GM13976 (cell line): Measurements from ENCODE around the gene USP2.

Experiments
- DNase-seq: peaks from one replicate; pipeline ENCODE4 v3.0.0; 2012; ENCODE audit warnings: low spot score
- CTCF ChIP-seq: IDR thresholded peaks from 2 replicates; pipeline ENCODE4 v1.5.1; 2012; ENCODE audit warnings: borderline replicate concordance, mild to moderate bottlenecking; ENCODE audit not compliant: insufficient read depth; ENCODE audit errors: extremely low read depth, missing control alignments, control extremely low read depth
- in situ Hi-C: fragments of 300-500 bp; cut with MboI; formaldehyde crosslinking; loops from one replicate; pipeline ENCODE4 v1.12.0; 2022; ENCODE audit warnings: low sequenced_read_pairs, mixed read lengths, inconsistent platforms; ENCODE audit not compliant: unreplicated experiment

Gene USP2

DNA sequence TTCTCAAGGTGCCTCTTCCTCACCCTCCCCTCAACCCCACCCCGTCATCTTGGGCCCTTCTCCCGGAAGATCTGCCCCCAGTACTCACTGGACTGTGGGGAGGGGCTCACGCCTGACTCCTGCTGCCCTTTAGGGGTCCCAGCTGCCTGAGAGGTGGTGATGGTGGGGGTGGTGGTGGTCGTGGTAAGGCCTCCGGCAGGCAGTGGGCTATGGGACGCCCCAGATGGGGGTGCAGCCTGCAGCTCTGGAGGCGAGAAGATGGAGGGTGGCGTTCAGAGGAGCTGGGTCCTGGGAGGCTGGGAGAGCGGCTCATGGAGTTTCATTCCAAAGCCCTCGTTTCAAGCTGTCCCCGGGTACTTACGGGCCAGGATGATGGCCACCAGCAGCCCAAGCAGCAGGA is 35.8 kb downstream of the USP2 start:
- TF ChIP-seq CTCF = no peak
- in situ Hi-C loops = no loop called here

DNA sequence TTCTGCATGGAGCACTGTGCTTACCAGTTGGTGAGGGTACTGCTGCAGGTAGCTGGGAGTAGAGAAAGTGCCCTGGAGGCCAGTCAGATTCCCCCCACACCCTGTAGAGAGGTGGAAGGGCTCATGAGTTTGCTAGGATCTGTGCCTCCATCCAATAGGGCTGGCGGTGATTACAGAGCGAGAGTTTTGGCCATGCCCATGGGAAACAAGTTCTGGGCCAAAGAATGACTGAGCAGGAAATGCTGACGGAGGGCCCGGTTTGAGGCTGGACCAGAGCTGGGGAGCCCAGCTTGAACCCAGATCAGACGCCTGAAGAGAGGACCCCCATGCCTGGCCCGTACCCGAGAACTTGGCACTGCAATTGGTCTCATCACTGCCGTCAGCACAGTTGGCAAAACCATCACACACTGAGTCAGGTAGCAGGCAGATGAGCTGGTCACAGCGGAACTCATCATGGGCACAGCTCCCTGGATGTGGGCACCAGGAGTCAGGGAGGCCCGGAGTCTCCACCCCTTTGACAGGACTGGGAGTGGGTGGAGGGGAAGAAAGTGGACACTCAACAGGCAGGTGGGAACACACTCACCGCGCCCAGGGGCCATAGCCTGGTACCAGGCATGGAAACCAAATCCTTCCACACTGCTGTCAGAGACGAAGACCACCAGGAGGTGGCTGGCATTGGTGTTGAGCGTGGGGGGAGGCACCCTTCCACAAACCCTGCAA is 37.0 kb downstream of the USP2 start:
- no peak for DNase-seq
- in situ Hi-C loops = no loop called here

More for the DNA sequence above, 35.8 kb downstream of the USP2 start:
- no peak for DNase-seq

DNA sequence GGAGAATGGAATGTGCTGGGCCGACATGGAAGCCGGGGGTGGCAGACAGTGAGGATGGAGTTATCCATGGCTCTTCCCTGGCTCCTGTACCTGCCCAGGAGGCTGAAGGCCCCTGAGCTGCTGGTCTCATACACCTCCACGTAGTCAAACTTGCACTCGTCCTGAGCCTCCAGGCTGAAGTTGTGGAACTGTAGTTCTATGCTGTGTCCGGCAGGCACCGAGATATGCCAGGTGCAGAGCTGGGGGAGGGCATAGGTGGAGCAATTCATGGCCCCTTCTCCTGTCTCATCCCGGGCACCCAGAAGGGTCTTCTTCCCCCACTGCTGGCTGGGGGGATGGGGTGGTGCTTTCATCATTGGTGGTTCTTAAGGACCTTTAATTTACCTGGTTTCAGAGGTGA is 37.8 kb downstream of the USP2 start:
- DNase-seq = no peak
- in situ Hi-C loops = no loop called here
- TF ChIP-seq CTCF = no peak

More for the DNA sequence above, 37.0 kb downstream of the USP2 start:
- TF ChIP-seq CTCF = no peak

- no peak for TF ChIP-seq CTCF
- in situ Hi-C loops = no loop called here
- no peak for DNase-seq
These were observed 38.9 kb downstream of the USP2 start for GRCh38 chr11:119342362-119343130.

- TF ChIP-seq CTCF = no peak
- in situ Hi-C loops = no loop called here
- DNase-seq = no peak
These were observed 39.5 kb downstream of the USP2 start for GRCh38 chr11:119342023-119342300.

GRCh38 chr11:119341222-119342022 is 40.1 kb downstream of the USP2 start:
- in situ Hi-C loops = no loop called here
- DNase-seq = no peak
- TF ChIP-seq CTCF = no peak
